Endothelial cell (in vitro differentiated cells): ENCODE data around the gene TRIM61. TPM values are rescaled to one million over a fixed set of nuclear protein-coding genes. Genes with fewer than 3 reads are reported as not detected.
"Not testable (repeated sequence)": the region's sequence is repeated elsewhere in the genome, so short reads cannot be mapped to it uniquely, and the experiment has no call there.

Experiments
- DNase-seq: peaks from one replicate; pipeline ENCODE4 v3.0.0; 2021; ENCODE audit warnings: low spot score
- H3K27ac Mint-ChIP-seq: one replicate; pipeline ENCODE4 v1.8.0; 2021; ENCODE audit warnings: mixed read lengths, inconsistent platforms; ENCODE audit not compliant: unreplicated experiment
- H3K27me3 Mint-ChIP-seq: one replicate; pipeline ENCODE4 v1.8.0; 2021; ENCODE audit warnings: mild to moderate bottlenecking, moderate library complexity, mixed read lengths, inconsistent platforms; ENCODE audit not compliant: unreplicated experiment
- H3K36me3 Mint-ChIP-seq: one replicate; pipeline ENCODE4 v1.8.0; 2021; ENCODE audit warnings: mild to moderate bottlenecking, low read depth, mixed read lengths, inconsistent platforms; ENCODE audit not compliant: unreplicated experiment
- H3K4me1 Mint-ChIP-seq: one replicate; pipeline ENCODE4 v1.8.0; 2021; ENCODE audit warnings: mild to moderate bottlenecking, mixed read lengths, inconsistent platforms; ENCODE audit not compliant: unreplicated experiment
- H3K4me3 Mint-ChIP-seq: one replicate; pipeline ENCODE4 v1.8.0; 2021; ENCODE audit warnings: mild to moderate bottlenecking, mixed read lengths, inconsistent platforms; ENCODE audit not compliant: unreplicated experiment
- H3K9me3 Mint-ChIP-seq: one replicate; pipeline ENCODE4 v1.8.0; 2021; ENCODE audit warnings: mixed read lengths, inconsistent platforms; ENCODE audit not compliant: unreplicated experiment
- long read RNA-seq: library from polyadenylated mRNA; unstranded; transcript quantifications from one replicate; pipeline ENCODE4 v2.0.0, GENCODE V29; 2020; ENCODE audit not compliant: unreplicated experiment
- total RNA-seq: library from RNA; stranded (reverse); fragmentation: NEBNext Ultra II Directional; extraction: Animal tissue kit (Norgen Biotek cat#: 25700); gene quantifications from one replicate; pipeline ENCODE4 v1.2.1, GENCODE V29; 2021; ENCODE audit not compliant: unreplicated experiment
- TF ChIP-seq, protein P1 (sequence below): fragments of 200-600 bp; sonication (generic); IDR thresholded peaks from one replicate; pipeline ENCODE4 v1.5.0; 2021; ENCODE audit warnings: antibody characterized with exemption; ENCODE audit not compliant: unreplicated experiment

The TRIM61 gene
- 1.8 TPM for total RNA-seq
- long read RNA-seq, partial matches to known transcripts, result 3 of 3 reads
- long read RNA-seq, other reads (novel, unspliced or antisense), result 0 of 3 reads

DNA sequence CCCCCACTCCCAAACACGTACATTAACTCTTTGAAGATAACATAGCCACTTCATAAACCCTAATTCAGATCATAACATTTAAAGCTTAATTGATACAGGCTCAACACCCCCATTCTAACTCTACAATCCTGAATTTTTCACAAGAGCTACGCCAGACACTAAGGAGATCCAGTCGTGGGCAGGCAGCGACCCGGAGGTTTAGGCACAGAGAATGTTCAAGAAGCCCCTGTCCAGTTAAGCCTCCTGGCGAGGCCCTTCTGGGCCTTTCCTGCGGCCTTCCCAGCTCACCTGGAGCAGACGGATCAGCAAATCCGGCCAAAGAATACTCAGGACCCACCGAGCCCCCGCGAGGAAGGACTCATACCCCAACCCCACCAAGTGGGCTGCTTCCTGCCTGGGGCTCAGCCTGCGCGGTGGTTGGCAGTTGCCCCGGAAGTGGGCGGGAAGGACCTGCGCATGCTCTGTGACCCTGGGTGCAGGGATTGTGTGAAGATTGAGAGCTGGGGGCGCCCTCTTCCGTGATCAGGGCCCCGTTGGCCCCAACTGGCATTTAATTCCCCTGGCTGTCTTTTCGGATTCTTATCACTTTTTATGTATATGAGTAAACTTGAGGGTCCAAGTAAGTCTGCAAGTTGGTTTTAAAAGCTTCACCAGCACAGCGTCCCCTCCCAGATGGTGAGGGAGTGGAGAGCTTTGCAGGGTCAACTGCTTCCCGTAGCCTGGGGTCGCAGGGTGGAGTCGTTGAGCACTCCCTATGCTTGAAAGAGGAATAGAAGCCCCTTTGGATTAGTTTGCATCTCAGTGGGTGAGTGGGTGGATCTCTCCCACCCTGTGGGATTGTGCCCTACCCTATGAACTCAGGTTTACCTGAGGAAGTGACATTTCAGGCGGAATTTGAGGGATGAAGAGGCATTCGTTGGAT, at the start of gene TRIM61:
Gene TRIM61, minus strand, starts transcription at position 415 of the 922 bp plus-strand sequence. CDS start 7,655 bp downstream, outside the sequence.
- no peaks in the 10 kb centered on the region for H3K36me3 Mint-ChIP-seq
- TF ChIP-seq, protein P1, sequence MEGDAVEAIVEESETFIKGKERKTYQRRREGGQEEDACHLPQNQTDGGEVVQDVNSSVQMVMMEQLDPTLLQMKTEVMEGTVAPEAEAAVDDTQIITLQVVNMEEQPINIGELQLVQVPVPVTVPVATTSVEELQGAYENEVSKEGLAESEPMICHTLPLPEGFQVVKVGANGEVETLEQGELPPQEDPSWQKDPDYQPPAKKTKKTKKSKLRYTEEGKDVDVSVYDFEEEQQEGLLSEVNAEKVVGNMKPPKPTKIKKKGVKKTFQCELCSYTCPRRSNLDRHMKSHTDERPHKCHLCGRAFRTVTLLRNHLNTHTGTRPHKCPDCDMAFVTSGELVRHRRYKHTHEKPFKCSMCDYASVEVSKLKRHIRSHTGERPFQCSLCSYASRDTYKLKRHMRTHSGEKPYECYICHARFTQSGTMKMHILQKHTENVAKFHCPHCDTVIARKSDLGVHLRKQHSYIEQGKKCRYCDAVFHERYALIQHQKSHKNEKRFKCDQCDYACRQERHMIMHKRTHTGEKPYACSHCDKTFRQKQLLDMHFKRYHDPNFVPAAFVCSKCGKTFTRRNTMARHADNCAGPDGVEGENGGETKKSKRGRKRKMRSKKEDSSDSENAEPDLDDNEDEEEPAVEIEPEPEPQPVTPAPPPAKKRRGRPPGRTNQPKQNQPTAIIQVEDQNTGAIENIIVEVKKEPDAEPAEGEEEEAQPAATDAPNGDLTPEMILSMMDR, result no peak
- peak within 1 kb of the TSS; percentile 93 for H3K4me3 Mint-ChIP-seq
- peak; percentile 50 for DNase-seq
- H3K27ac Mint-ChIP-seq, result peak within 1 kb of the TSS; percentile 68
- H3K9me3 Mint-ChIP-seq, result no peaks in the 10 kb centered on the region
- peaks cover 3% of the 10 kb centered on the region for H3K27me3 Mint-ChIP-seq
- no peaks in the 10 kb centered on the region for H3K4me1 Mint-ChIP-seq

DNA sequence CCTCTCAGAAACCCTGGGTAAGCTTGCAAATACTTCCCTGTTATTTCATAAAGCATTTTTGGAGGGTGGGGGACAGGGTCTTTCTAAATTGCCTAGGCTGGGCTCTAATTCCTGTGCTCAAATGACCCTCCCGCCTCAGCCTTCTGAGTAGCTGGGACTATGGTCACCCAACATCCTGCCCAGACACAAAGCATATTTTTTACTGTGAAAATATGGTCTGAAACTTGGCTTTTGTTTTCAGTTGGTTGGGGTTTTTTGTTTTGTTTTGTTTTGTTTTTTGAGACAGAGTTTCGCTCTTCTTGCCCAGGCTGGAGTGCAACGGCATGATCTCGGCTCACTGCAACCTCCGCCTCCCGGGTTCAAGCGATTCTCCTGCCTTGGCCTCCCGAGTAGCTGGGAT, 48.3 kb upstream of the TRIM61 start:
- H3K36me3 Mint-ChIP-seq, DNase-seq, H3K27ac Mint-ChIP-seq, H3K4me3 Mint-ChIP-seq, H3K9me3 Mint-ChIP-seq, H3K4me1 Mint-ChIP-seq, H3K27me3 Mint-ChIP-seq: not testable (repeated sequence)

DNA sequence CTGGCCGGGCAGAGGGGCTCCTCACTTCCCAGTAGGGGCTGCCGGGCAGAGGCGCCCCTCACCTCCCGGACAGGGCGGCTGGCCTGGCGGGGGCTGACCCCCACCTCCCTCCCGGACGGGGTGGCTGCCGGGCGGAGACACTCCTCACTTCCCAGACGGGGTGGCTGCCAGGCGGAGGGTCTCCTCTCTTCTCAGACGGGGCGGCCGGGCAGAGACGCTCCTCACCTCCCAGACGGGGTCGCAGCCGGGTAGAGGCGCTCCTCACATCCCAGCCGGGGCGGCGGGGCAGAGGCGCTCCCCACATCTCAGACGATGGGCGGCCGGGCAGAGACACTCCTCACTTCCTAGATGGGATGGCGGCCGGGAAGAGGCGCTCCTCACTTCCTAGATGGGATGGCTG, 42.5 kb upstream of the TRIM61 start:
- not testable (repeated sequence) for H3K4me3 Mint-ChIP-seq, H3K27me3 Mint-ChIP-seq, H3K27ac Mint-ChIP-seq, H3K4me1 Mint-ChIP-seq, DNase-seq, H3K36me3 Mint-ChIP-seq, H3K9me3 Mint-ChIP-seq

DNA sequence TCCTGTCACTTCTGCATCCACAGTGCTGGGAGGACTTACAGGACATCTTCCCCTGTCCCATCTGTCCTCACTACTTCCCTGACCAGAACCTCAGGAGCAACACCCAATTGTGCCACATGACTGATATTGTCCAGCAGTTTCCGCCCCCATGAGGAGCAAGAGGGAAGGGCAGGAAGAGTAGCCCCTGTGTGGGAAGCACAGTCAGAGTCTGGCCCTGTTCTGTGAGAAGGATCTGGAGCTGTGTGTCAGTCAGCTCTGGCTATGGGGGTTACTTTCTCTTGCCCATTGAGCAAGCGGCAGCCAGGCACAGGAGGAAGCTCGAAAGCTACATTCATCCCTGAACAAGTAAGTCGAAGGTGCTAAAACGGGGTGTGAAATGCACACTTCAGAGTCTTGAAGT, 39.5 kb upstream of the TRIM61 start:
- peaks cover 5% of the 10 kb centered on the region for H3K27me3 Mint-ChIP-seq
- no peak overlapping the region for H3K4me3 Mint-ChIP-seq
- H3K27ac Mint-ChIP-seq, result no peak overlapping the region
- peak; percentile 25 for DNase-seq
- H3K4me1 Mint-ChIP-seq, result no peaks in the 10 kb centered on the region
- no peaks in the 10 kb centered on the region for H3K36me3 Mint-ChIP-seq
- TF ChIP-seq, protein P1, result no peak
- no peaks in the 10 kb centered on the region for H3K9me3 Mint-ChIP-seq

DNA sequence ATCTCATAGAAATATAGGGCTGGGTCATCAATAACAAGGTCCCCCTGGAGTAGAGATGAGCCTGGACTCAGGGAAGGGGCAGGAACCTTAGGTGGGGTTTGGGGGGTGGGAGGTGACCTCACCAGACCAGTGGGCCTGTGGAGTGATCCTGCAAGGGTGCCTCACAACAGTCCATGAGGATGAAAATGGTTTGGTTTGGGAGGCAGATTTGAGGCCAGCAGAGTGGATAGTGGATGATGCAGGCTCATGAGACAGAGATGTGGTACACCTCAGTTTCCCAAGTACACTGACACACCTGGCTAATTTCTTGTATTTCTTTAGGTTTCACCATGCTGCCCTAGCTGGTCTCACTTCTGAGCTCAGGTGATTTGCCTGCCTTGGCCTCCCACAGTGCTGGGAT, 36.2 kb upstream of the TRIM61 start:
- no peak overlapping the region for H3K27ac Mint-ChIP-seq
- H3K4me3 Mint-ChIP-seq, result no peak overlapping the region

More for the DNA sequence above, 36.2 kb upstream of the TRIM61 start:
- H3K27me3 Mint-ChIP-seq, result no peaks in the 10 kb centered on the region
- TF ChIP-seq, protein P1, result no peak
- no peaks in the 10 kb centered on the region for H3K4me1 Mint-ChIP-seq
- no peak for DNase-seq
- H3K36me3 Mint-ChIP-seq, result no peaks in the 10 kb centered on the region
- no peaks in the 10 kb centered on the region for H3K9me3 Mint-ChIP-seq
